ENCODE measurements around the gene TAC4. TPM values are rescaled to one million over a fixed set of nuclear protein-coding genes. Genes with fewer than 3 reads are reported as not detected.
"Not testable (repeated sequence)": the region's sequence is repeated elsewhere in the genome, so short reads cannot be mapped to it uniquely, and the experiment has no call there.

TAC4 gene
- total RNA-seq, 1 donor from 2014 or later = not detected

DNA sequence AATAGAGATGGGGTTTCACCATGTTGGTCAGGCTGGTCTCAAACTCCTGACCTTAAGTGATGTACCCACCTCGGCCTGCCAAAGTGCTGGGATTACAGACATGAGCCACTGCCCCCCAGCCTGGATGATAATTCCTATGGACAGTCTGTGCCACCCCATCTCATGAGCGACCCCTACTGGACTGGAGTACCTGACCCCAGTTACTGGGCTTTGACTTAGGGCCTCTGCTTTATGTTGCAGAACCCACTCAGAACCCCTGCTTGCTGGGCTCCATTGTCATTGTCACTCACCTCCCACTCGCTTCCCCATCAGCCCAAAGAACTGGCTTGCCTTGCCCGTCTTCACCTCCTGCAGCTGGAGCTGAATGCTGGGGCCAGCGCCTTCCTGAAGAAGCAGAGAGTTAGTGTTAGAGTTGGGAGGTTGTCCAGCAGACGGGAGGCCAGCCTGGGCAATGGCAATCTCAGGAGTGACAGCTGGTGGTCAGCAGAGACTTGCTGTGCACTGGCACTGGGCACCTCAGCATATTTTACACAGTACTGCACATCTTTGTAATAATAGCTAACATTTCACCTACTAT is 4.0 kb downstream of the TAC4 start:
- DNase-seq (ENCODE audit: low spot score) = no peak

DNA sequence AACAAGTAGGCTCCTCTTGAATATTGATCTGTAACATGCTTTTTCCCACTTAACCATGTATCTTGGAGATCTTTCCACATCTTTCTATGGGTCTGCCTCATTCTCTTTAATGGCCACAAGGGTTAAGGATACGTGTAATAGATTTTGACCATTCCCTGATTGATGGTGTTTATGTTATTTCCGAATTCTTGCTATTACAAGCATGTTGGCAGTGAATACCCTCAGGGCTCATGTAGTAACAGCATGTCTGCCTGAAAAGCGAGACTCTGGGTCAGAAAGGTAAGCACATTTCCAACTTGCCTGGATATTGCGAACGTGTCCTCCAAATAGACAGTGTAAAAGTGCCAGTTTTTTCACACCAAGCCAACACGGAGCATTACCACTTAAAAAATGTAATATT is 5.0 kb downstream of the TAC4 start:
- DNase-seq (ENCODE audit: low spot score) = no peak

DNA sequence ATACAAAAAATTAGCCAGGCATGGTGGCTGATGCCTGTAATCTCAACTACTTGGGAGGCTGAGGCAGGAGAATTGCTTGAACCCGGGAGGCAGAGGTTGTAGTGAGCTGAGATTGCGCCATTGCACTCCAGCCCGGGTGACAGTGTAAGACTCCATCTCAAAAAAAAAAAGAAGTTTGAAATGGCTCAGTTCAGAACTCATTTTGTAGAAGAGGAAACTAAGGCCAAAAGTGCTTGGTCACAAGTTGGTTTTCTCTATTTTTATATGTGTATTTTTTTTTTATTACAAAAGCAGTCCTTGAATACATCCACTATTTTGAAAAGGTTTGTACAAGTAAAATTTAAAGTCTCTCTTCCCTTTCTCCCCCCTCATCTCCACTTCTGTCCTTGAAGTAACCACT is 5.5 kb downstream of the TAC4 start:
- no peak for DNase-seq (ENCODE audit: low spot score)

DNA sequence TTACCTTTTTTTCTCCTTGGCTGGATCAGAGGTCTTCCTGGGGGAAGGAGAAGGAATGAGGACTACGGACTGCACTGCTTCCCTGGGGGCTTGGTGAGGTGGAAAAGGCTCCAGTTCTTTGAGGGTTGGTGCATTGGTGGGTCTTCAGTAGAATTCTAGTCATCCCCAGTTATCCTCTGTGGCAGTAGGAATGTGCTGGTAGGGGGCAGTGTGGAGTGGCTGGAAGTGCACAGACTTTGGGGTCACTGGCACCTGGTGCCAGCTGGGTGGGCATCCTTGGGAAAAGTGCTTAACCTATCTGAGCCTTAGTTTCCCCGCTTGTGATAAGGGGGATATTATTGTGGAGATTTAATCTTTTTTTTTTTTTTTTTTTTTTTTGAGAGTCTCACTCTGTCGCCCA is 6.3 kb downstream of the TAC4 start:
- DNase-seq (ENCODE audit: low spot score) = no peak

DNA sequence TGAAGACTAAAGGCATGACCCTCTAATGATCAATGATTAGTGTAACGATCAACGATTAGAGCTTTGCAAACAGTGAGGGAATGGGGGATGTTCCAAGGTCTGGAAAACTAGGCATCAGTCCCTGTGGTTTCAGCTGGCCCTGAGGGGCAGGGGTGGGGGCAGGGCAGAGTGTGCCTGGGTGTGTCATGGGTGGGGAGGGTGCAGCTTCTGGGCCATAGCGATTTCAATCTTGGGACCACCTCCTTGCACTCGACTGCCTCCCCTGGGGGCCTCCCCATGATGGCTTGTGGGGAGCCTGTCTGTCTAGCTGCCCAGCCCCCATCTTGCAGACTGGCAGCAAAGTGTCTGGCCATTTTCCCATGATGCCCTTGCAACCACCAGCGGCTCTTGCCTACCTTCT is 8.4 kb downstream of the TAC4 start:
- no peak for DNase-seq (ENCODE audit: low spot score)

DNA sequence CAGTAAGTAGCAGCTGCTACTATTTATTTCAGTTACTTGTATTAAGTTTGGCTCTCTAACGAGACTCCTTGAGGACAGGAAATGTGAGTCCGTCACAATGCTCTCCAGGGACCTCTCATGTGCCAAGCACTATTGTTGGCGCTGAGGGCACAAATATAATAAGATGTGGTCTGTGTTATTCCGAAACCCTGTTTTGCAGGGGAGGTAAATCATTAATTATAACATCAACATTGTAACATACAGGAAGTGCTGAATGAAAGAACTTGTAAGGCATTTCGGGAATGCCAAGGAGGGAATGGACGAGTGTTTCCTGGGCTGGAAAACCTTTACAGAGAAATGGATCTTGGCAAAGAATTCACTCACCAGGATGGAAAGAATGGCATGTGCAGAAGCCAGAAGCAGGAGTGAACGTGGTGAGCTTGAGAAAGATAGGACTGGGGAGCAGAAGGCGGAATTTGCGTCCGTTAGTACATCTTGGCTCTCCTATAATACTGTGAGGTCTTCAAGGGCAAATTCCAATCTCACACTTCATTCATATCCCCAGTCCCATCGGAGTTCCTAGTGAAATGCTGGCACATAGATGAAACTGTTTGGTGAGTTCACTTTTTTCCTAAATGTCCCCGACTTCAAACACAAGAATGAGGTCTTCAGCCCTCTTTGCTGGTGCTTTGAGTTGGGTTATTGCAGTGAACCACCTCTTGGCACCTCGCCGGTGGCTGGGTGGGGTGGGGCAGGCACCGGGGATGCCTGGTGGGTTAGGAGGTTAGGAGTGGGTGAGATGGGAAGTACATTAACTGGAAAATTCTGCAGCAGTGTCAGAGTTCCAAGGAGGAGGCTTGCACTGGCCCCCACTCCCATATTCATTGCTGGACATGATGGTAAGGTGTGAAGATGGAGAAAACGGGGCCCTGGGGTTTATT is 11.5 kb downstream of the TAC4 start:
- DNase-seq (ENCODE audit: low spot score) = no peak

DNA sequence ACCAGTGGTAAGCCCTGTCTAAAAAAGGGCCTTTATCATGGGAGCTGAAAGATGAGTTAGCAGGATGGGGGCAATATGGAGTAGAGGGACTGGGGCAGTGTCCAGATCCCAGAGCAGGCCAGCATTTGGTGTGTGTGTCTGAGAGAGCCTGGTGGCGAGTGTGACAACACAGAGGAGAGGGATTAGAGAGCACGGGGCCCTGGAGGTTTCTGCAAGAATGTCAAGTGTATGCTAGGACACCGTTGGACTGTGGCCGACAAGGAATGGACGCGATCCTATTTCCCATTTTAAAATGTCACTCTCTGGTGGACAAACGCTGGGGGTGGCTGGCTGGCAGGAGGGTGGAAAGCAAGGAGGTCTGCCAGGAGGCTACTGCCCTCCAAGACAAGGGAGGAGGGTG is 12.4 kb downstream of the TAC4 start:
- no peak for DNase-seq (ENCODE audit: low spot score)

DNA sequence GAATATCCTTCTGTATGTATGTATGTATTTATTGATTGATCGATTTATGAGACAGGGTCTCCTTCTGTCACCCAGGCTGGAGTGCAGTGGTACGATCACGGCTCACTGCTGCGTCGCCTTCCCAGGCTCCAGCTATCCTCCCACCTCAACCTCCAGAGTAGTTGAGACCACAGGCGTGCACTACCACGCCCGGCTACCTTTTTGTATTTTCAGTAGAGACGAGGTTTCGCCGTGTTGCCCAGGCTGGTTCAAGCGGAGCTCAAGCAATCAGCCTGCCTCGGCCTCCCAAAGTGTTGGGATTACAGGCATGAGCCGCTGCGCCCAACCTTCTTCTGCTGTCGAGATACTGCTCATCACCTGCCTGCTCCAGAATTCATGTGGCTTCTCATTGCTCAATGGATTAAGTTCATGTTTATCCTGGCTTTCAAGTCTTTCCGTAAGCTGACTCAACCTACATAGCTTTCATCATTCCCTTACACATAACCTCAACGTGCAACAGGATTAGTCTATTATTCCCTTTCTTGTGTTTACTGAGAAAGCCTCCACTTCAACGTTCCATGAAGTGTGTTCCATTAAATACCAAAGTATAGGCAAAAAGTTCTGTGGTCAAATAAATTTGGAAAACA is 13.6 kb downstream of the TAC4 start:
- DNase-seq (ENCODE audit: low spot score) = no peak

DNA sequence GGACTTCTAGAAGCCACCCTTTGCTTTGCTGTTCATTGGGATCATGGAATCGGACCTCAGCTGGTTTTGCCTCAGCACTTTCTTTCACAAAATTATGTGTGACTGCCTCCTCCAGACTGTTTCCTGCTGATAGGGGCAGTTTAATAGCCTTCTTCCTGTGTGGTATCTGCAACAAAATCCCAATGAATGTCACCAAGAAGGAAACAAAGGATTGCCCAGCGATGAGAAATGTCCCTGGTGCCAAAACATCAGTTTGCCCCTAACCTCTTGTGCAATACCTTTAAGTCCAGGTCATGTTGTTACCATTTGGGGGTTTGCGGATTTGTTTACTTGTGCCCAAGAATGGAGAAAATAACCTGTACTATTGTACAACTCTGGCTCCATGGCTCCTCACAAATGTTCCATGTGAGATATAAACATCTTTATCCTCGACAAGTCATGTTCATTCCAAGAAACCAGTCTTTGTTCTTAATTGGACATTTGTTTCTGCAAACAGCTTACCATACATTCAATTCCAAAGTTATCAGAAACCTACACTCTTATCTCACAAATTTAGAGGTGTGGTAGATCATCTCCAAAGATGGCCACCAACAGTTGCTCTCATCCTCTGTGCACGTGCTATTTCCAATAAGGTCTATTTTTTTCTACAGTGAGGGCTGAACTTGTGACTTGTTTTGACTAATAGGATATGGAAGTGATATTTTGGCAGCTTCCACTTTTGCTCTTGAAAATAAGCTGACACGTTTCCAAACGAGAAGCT is 14.8 kb downstream of the TAC4 start:
- DNase-seq (ENCODE audit: low spot score) = no peak

DNA sequence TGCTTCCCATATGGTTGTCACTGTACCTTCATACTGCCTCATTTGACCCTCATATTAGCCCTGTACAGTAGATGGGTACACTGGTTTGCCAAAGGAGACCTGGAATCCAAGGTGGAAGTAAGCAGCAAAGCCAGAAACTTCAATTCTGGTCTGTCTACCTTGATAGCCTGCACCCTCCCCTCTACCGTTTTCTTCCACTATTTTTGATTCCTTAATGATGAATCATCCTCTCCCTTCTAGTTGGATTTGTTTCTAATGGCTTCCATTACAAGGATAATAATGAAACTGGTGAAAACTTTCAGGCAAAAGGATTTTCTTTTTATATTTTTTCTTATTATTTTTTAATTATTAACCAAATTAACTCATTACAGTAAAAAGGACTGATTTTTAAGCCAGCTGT is 17.3 kb downstream of the TAC4 start:
- no peak for DNase-seq (ENCODE audit: low spot score)

DNA sequence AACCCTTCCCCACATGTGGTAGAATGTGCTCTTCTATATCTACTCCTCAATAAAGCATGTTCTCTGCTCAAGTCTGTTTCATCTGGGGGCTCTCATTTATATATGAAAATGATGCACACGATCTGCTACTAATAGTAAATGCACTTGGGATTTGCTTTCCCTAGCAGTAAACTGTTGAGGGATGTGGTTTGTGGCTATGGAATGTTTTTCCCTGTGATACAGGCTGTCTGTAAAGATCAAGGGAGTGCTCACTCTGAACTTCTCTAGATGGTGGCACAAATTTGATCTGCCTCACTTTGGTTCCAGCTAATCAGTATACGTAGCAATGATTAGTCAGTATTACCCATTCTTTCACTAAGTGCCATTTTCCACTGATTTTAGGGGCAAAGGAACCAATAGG is 18.8 kb downstream of the TAC4 start:
- no peak for DNase-seq (ENCODE audit: low spot score)

DNA sequence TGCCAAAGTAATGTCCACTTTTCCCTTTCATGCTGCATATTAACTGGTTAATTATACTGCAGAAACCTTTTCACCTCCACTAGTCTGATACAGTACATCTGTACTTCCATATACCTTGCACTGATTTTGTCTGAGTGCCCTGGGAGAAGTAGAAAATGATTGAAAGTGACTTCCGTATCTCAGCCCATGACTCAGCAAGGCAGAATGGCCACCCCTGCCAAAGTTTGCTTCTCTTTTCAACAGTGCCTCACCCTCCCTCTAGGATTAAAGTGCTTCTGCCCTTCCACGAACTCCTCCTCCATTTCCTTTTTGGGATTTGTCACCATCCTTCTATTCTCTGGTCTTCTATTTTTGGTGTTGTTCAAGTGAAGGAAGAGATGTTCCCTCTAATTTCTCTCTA is 19.5 kb downstream of the TAC4 start:
- DNase-seq (ENCODE audit: low spot score) = not testable (repeated sequence)

DNA sequence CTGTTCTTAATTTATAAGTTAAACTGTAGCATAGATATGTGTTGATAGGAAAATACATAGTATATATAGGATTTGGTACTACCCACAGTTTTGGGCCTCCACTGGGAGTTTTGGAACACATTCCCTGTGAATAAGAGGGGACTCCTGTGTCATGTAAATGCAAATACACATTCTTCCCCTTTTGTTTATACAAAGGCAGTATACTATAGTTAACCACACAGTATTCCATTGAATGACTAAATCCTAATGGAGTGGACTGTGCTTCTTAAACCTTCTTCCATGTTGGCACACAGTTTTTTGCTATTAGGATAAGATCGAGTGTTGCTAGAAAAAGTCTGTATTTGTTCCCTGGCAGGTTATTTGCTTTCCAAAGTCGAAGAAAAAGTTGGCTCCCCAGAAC is 22.2 kb downstream of the TAC4 start:
- no peak for DNase-seq (ENCODE audit: low spot score)

DNA sequence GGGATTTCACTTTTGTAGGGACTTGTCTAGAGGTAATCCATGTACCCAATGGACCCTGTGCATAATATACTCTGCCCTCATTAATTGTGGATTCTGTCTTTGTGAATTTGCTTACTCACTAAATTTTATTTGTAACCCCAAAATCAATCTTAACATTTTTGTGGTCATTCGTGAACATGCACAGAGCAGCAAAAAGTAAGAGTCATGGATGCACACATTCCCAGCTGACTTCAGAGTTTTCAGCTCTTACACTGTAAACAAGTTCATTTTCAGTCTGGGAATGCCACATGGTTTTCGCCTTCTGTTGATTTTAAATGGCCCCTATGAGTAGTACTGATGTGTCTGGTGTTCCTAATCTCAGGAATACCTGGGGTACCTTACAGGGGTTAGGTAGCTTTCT is 24.3 kb downstream of the TAC4 start:
- no peak for DNase-seq (ENCODE audit: low spot score)

DNA sequence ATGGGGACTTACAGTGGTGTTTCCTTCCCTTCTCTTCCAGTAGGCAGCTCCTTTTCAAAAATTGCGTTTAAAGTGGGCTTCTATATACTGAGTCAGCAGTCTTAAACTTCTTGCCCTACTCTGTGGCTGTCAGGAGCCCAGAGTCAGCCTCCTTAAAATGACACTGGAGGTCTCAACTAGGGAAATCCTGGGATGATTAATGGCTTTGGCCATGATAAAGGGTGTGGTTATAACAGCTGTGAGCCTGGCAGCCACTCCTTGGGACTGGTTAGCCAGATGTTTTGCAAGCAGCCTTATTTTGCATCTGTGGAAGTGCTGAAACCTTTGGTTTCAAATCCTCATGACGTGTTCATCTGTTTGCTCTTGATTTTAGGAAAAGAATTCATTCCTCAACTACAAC is 25.0 kb downstream of the TAC4 start:
- no peak for DNase-seq (ENCODE audit: low spot score)

DNA sequence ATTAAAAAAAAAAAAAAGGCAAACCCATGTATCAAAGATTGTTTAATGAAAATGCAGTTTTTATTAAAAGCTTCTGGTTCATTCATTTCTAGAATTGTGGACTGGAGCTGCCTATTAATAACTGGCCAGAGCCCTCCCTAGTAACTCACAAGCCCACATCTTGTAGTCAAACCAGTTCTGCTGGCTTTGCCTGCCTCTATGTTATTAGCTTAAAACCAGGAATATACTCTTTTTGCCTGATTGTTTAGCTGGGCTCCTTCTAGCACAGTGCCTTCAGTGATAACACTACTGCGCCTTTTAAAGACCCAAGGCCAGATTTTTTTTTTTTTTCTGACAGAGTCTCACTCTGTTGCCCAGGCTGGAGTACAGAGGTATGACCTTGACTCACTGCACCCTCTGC is 26.0 kb downstream of the TAC4 start:
- DNase-seq (ENCODE audit: low spot score) = no peak

DNA sequence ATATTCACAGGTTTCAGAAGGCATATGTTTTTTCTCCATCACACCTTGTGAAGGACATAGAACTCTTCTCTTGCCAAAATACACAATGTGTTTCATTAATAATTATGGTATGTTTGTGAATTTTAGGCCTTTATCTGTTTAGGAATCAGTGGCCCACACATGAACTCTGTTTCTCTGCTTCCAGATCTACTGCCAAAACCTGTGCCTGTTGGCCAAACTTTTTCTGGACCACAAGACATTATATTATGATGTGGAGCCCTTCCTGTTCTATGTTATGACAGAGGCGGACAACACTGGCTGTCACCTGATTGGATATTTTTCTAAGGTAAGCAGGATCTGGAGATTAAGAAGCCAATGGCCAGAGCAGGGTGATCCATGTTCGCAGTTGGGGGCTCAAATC is 26.4 kb downstream of the TAC4 start:
- DNase-seq (ENCODE audit: low spot score) = no peak

DNA sequence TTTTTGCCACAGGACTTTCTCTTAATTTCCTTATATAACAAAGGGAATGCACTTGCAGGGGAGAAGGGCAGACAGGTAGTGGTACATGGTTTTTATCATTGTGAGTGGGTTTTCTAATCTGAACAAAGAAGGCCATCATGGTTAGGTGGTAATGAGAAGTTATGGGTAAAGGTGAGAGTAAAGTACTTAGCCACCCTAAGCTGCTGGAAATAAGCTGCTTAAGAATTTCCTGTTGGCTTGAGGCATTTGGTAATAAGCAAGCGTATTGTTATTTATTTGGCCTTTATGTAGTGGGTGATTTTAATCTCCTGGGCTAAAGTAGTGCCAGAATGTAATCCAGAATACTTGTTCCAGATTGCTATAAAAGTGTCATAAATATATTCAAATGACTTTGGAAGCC is 27.1 kb downstream of the TAC4 start:
- no peak for DNase-seq (ENCODE audit: low spot score)

DNA sequence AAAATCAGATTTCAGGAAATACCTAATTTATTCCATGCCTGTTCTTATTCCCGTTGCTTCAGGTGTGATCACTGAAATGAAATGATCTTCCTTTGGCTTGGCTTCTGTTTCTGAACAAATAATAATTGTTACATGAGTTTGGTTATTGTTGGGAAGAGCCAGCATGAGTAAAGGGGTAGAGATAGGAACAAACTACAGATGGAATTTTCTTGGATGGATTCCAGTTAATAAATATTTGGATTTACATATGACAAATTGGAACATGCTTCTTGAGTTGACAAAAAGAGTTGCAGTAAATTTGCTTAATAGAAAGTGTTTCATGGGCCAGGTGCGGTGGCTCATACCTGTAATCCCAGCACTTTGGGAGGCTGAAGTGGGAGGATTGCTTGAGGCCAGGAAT is 28.2 kb downstream of the TAC4 start:
- no peak for DNase-seq (ENCODE audit: low spot score)

DNA sequence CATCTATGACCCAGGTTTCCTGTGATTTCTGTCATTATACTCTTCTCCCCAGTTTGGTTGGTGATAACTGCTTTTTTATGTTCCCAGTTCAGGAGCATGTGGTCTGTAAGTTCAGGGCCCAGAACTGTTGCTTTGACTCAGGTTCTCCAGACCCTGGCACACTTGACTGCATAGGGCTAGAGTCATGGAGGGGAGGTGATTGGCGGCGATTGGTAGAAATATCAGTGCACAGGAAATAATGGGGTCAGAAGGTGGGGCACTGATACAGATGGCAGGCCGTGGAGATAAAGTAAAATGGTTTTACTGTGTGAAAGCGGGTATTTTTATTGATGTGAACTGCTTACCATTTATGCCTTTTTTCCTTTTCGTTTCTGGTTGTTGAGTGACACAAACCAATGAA is 28.7 kb downstream of the TAC4 start:
- no peak for DNase-seq (ENCODE audit: low spot score)

DNA sequence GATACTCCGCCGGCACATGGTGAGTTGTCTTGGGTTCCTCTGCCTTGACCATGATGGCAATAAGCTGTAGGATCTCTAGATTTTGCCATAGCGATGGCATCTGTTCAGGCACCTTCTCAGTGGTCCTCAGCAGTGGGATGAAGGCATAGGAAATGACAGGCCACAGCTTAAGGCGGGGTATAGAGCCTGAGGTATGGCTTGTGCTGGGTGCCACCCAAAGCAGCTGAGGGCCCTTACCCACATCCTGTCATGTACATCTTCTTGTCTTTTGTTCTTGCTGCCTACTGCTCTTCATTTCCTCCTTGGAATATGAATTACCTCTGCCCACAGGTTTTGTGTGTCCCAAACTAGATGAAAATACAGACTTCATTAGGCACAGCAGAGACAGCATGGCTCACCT is 29.9 kb downstream of the TAC4 start:
- no peak for DNase-seq (ENCODE audit: low spot score)

DNA sequence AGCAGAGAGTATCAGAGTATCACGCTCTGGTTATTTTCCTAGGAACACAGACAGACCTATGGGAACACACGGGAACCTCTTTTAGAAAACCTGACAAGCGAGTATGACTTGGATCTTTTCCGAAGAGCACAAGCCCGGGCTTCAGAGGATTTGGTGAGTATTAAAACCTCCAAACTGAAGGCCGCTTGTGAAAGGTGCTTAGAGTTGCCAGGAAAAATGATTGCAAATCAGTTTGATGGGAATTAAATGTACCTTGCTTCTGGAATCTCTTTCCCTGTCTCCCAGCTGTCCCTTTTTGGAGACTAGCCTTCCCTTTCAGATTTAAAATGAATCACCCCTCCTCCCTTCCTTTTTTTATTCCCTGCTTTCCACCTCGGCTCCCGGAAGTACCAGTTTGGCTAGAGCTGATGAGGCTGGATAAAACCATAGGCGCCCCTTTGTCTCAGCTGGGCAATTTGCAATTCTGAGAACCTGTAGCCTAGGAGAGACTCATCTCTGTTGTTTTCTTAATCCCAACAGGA is 32.0 kb downstream of the TAC4 start:
- no peak for DNase-seq (ENCODE audit: low spot score)
